GM12878 (cell line): ENCODE data around the gene LRRC55. TPM values are rescaled to one million over a fixed set of nuclear protein-coding genes. Genes with fewer than 3 reads are reported as not detected.

Source experiments
- ATAC-seq: fragments of 200-7000 bp; cut with Tn5 transposase; 3 replicates; pipeline ENCODE4 v1.9.1; 2020; ENCODE audit warnings: mild to moderate bottlenecking, moderate library complexity
- BruUV-seq: library from RNA; stranded (reverse); fragments of 400-500 nt; replicated peaks from 2 replicates; lab custom pipeline; 2021; lab: Mats Ljungman, UMichigan
- CTCF ChIA-PET: fragments of 300-600 bp; sonication (Branson Sonifier 250); formaldehyde crosslinking; extraction: SDS; loops from one replicate; lab custom pipeline; 2021; ENCODE audit warnings: inconsistent platforms; lab: Yijun Ruan, JAX
- POLR2A ChIA-PET: fragments of 350-600 bp; formaldehyde crosslinking; extraction: SDS; loops from one replicate; lab custom pipeline; 2021; ENCODE audit warnings: inconsistent platforms; lab: Charles Lee
- RAD21 ChIA-PET: fragments of 300-600 bp; sonication (Branson Sonifier 250); formaldehyde crosslinking; loops from one replicate; lab custom pipeline; 2023; ENCODE audit warnings: antibody characterized with exemption; ENCODE audit not compliant: unreplicated experiment; lab: Charles Lee
- SMC1A ChIA-PET: fragments of 300-600 bp; sonication (Branson Sonifier 250); formaldehyde crosslinking; loops from one replicate; lab custom pipeline; 2023; ENCODE audit not compliant: unreplicated experiment, uncharacterized antibody; lab: Charles Lee
- DNase-seq: peaks from one replicate; pipeline ENCODE4 v3.0.0-alpha.2; 2011; ENCODE audit warnings: low read depth, low spot score
- FAIRE-seq: peaks from 3 replicates; lab custom pipeline; 2011; peaks lifted over from hg19 to GRCh38; lab: Jason Lieb, UNC
- H2AFZ ChIP-seq: 2 replicates; pipeline ENCODE4 v1.6.0; 2011; ENCODE audit warnings: low read depth, low read length, control low read depth; ENCODE audit not compliant: control insufficient read depth
- H3K27ac ChIP-seq: 2 replicates; pipeline ENCODE4 v1.5.1; 2011; ENCODE audit warnings: control low read depth; ENCODE audit not compliant: control insufficient read depth, insufficient read depth
- H3K27me3 ChIP-seq, 2 experiments: replicated peaks in 1 of 2; 2 replicates each; pipeline versions ENCODE4 v1.6.0 to v1.6.1; 2011; ENCODE audit warnings: low read length in 1 of 2; ENCODE audit not compliant: control insufficient read depth in 2 of 2, insufficient read depth in 2 of 2
- H3K36me3 ChIP-seq, 2 experiments: 2 replicates each; pipeline ENCODE4 v1.5.1; 2011; ENCODE audit warnings: low read length in 1 of 2; ENCODE audit not compliant: control insufficient read depth in 2 of 2, insufficient read depth in 2 of 2
- H3K4me1 ChIP-seq: 2 replicates; pipeline ENCODE4 v1.6.1; 2011; ENCODE audit warnings: mild to moderate bottlenecking, low read length, moderate library complexity, mixed read lengths; ENCODE audit not compliant: control insufficient read depth, insufficient read depth
- H3K4me2 ChIP-seq: 2 replicates; pipeline ENCODE4 v1.6.0; 2011; ENCODE audit warnings: control low read depth; ENCODE audit not compliant: control insufficient read depth, insufficient read depth
- H3K4me3 ChIP-seq: fragments of 200-600 bp; sonication (generic); 2 replicates; pipeline ENCODE4 v1.5.1; 2016
- H3K79me2 ChIP-seq: 2 replicates; pipeline ENCODE4 v1.6.0; 2011; ENCODE audit warnings: low read length; ENCODE audit not compliant: control insufficient read depth, insufficient read depth
- H3K9ac ChIP-seq: 2 replicates; pipeline ENCODE4 v1.8.0; 2011; ENCODE audit warnings: low read length, control low read depth, mixed read lengths; ENCODE audit not compliant: control insufficient read depth, insufficient read depth
- H3K9me3 ChIP-seq: replicated peaks from 3 replicates; pipeline ENCODE4 v1.5.1; 2011; ENCODE audit warnings: mild to moderate bottlenecking, low read length; ENCODE audit not compliant: control insufficient read depth, insufficient read depth
- H4K20me1 ChIP-seq: 2 replicates; pipeline ENCODE4 v1.6.0; 2011; ENCODE audit not compliant: control insufficient read depth, insufficient read depth
- HDGF ChIP-seq: fragments of 450-650 bp; IDR thresholded peaks from 2 replicates; pipeline ENCODE4 v1.6.1; 2016; ENCODE audit warnings: antibody characterized with exemption
- LARP7 ChIP-seq: fragments of 450-650 bp; IDR thresholded peaks from 2 replicates; pipeline ENCODE4 v1.6.1; 2017; ENCODE audit warnings: mild to moderate bottlenecking
- STAT3 ChIP-seq: IDR thresholded peaks from 2 replicates; pipeline ENCODE4 v1.6.1; 2011; ENCODE audit warnings: low read depth, low read length, improper control_type of control experiment
- WGBS: methylation state at CpG from one replicate; pipeline ENCODE4 v1.1.6; 2016; ENCODE audit warnings: low lambda C conversion rate; ENCODE audit not compliant: insufficient replicate concordance, insufficient coverage; ENCODE audit errors: missing lambda C conversion rate; 5-methylcytosine and 5-hydroxymethylcytosine counted together
- in situ Hi-C: fragments of 300-500 bp; cut with MboI; formaldehyde crosslinking; loops from 9 replicates; pipeline ENCODE4 v1.14.3; 2018; ENCODE audit warnings: mixed read lengths
- intact Hi-C: fragments of 100-400 bp; cut with micrococcal nuclease; formaldehyde crosslinking; loops from one replicate; pipeline ENCODE4 v1.14.2; 2022; ENCODE audit not compliant: unreplicated experiment
- polyA plus RNA-seq, 11 experiments: library from polyadenylated mRNA; depleted of rRNA in 4 of 11; unstranded in 6 of 11; stranded (reverse) in 5 of 11; fragments of >200 nt; fragmentation: Nextera tagmentation in 4 of 11; fragmentation: Illumina TruSeq in 1 of 11; extraction: Ambion mirVana in 4 of 11; extraction: Trizol in 1 of 11; gene quantifications; 1 replicate in 1 of 11; 2 replicates in 10 of 11; pipeline versions ENCODE4 v1.2.1 to v1.2.3, GENCODE V29; 2011 to 2016; ENCODE audit warnings: inconsistent platforms in 2 of 11, missing spikeins in 2 of 11, low read depth in 1 of 11
- total RNA-seq, 4 experiments: library from RNA; depleted of rRNA in 3 of 4; stranded (reverse); fragments of >200 nt in 3 of 4; fragmentation: Illumina TruSeq in 1 of 4; extraction: Trizol in 1 of 4; gene quantifications; 2 replicates each; pipeline versions ENCODE4 v1.2.1 to v1.2.3, GENCODE V29; 2013 to 2021
- TF ChIP-seq, protein P1 (sequence below): IDR thresholded peaks from 2 replicates; pipeline ENCODE4 v1.6.1; 2012; ENCODE audit warnings: low read depth, low read length, improper control_type of control experiment
- TF ChIP-seq, protein P2 (sequence below): fragments of 450-650 bp; IDR thresholded peaks from 2 replicates; pipeline ENCODE4 v1.6.1; 2017; ENCODE audit warnings: mild to moderate bottlenecking, moderate library complexity
- TF ChIP-seq, protein P3 (sequence below): fragments of 450-650 bp; formaldehyde crosslinking; IDR thresholded peaks from 2 replicates; pipeline ENCODE4 v1.4.0; 2020; ENCODE audit warnings: mild to moderate bottlenecking, moderate library complexity

Gene LRRC55
- total and polyA plus RNA-seq, 10 of the 15 experiments (the other 5 are each of a cell fraction or from before 2014, with no cell fraction given): 0.01 to 0.04 TPM; not detected in 8

DNA sequence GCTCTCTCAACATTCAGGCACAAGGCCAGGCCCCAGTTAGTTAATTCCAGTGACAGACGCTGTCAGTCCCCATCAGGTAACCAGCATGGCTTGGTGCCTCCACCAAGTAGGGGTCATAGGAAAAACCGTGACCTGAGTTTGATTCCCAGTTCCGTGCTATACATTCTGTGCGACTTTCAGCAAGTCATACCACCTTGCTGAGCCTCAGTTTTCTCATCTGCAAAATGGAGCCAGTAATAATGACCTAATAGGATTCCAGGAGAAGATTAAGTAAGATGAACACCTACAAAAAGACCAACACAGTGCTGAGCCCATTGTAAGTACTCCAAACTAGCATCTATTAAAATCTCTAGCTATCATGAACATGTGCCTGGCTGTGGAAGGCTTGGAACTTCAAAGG is 24.8 kb upstream of the LRRC55 start:
- Histone ChIP-seq H3K4me3 (no peak overlapping the region), H3K4me2 (no peak overlapping the region), H3K4me1 (no peaks in the 10 kb centered on the region), H3K36me3 (no peaks in the 10 kb centered on the region), H4K20me1 (no peaks in the 10 kb centered on the region), H3K9me3 (no peaks in the 10 kb centered on the region), H3K79me2 (no peaks in the 10 kb centered on the region), H3K9ac (no peak overlapping the region), H3K27ac (no peak overlapping the region), H3K27me3 (no peaks in the 10 kb centered on the region; a peak in 1 of 4 replicates)
- DNase-seq (no peak), ATAC-seq (no peak), FAIRE-seq (no peak)
- BruUV-seq: no TSS peak
- WGBS: 0% methylated on average over 4 of the region's 4 CpGs
- POLR2A ChIA-PET: no interaction called here
- in situ Hi-C loops: no loop called here
- intact Hi-C loops: no loop called here
- TF ChIP-seq, protein P1, sequence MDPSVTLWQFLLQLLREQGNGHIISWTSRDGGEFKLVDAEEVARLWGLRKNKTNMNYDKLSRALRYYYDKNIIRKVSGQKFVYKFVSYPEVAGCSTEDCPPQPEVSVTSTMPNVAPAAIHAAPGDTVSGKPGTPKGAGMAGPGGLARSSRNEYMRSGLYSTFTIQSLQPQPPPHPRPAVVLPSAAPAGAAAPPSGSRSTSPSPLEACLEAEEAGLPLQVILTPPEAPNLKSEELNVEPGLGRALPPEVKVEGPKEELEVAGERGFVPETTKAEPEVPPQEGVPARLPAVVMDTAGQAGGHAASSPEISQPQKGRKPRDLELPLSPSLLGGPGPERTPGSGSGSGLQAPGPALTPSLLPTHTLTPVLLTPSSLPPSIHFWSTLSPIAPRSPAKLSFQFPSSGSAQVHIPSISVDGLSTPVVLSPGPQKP: no peak
- TF ChIP-seq HDGF (no peak), STAT3 (no peak), LARP7 (no peak)
- TF ChIP-seq, protein P2, sequence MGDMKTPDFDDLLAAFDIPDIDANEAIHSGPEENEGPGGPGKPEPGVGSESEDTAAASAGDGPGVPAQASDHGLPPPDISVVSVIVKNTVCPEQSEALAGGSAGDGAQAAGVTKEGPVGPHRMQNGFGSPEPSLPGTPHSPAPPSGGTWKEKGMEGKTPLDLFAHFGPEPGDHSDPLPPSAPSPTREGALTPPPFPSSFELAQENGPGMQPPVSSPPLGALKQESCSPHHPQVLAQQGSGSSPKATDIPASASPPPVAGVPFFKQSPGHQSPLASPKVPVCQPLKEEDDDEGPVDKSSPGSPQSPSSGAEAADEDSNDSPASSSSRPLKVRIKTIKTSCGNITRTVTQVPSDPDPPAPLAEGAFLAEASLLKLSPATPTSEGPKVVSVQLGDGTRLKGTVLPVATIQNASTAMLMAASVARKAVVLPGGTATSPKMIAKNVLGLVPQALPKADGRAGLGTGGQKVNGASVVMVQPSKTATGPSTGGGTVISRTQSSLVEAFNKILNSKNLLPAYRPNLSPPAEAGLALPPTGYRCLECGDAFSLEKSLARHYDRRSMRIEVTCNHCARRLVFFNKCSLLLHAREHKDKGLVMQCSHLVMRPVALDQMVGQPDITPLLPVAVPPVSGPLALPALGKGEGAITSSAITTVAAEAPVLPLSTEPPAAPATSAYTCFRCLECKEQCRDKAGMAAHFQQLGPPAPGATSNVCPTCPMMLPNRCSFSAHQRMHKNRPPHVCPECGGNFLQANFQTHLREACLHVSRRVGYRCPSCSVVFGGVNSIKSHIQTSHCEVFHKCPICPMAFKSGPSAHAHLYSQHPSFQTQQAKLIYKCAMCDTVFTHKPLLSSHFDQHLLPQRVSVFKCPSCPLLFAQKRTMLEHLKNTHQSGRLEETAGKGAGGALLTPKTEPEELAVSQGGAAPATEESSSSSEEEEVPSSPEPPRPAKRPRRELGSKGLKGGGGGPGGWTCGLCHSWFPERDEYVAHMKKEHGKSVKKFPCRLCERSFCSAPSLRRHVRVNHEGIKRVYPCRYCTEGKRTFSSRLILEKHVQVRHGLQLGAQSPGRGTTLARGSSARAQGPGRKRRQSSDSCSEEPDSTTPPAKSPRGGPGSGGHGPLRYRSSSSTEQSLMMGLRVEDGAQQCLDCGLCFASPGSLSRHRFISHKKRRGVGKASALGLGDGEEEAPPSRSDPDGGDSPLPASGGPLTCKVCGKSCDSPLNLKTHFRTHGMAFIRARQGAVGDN: no peak
- TF ChIP-seq, protein P3, sequence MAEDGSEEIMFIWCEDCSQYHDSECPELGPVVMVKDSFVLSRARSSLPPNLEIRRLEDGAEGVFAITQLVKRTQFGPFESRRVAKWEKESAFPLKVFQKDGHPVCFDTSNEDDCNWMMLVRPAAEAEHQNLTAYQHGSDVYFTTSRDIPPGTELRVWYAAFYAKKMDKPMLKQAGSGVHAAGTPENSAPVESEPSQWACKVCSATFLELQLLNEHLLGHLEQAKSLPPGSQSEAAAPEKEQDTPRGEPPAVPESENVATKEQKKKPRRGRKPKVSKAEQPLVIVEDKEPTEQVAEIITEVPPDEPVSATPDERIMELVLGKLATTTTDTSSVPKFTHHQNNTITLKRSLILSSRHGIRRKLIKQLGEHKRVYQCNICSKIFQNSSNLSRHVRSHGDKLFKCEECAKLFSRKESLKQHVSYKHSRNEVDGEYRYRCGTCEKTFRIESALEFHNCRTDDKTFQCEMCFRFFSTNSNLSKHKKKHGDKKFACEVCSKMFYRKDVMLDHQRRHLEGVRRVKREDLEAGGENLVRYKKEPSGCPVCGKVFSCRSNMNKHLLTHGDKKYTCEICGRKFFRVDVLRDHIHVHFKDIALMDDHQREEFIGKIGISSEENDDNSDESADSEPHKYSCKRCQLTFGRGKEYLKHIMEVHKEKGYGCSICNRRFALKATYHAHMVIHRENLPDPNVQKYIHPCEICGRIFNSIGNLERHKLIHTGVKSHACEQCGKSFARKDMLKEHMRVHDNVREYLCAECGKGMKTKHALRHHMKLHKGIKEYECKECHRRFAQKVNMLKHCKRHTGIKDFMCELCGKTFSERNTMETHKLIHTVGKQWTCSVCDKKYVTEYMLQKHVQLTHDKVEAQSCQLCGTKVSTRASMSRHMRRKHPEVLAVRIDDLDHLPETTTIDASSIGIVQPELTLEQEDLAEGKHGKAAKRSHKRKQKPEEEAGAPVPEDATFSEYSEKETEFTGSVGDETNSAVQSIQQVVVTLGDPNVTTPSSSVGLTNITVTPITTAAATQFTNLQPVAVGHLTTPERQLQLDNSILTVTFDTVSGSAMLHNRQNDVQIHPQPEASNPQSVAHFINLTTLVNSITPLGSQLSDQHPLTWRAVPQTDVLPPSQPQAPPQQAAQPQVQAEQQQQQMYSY: no peak
- TF ChIP-seq, all 136 proteins: peak for 0
- SMC1A ChIA-PET: interaction anchor here (1.0 kb wide), 1 partner anchor 26 kb away, joined by 3 read pairs; no protein-coding TSS in a partner anchor
- no peak overlapping the region for H2AFZ ChIP-seq
- RAD21 ChIA-PET: no interaction called here
- CTCF ChIA-PET: no interaction called here
